GM18870 (cell line): Measurements from ENCODE around the gene LRRC63.
"Not testable (repeated sequence)": the region's sequence is repeated elsewhere in the genome, so short reads cannot be mapped to it uniquely, and the experiment has no call there.

Experiments
- ATAC-seq: cut with Tn5 transposase; IDR thresholded peaks from one replicate; pipeline ENCODE4 v1.9.1; 2021; ENCODE audit warnings: moderate library complexity; ENCODE audit not compliant: unreplicated experiment

Gene LRRC63

DNA sequence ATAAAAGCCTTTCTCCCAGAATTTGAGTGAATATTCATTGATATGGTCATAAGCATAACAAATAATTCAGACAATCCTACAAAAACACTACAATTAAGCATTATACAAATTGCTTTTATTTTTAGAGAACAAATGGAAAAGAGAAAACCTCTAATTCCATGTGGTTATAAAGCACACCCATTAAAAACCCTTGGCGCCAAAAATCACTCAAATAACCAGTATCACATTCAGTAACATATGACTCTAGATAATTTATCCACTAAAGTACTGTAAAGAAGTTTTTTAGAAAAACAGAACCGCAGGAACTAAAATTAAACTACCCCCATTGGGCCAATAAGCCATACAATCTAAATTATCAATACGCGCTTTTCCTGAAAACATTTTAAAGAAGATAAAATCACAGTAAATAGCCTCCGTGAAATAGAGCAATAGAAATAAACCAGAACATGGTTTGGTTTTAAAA, 30.3 kb upstream of the LRRC63 start:
- no peak for ATAC-seq

DNA sequence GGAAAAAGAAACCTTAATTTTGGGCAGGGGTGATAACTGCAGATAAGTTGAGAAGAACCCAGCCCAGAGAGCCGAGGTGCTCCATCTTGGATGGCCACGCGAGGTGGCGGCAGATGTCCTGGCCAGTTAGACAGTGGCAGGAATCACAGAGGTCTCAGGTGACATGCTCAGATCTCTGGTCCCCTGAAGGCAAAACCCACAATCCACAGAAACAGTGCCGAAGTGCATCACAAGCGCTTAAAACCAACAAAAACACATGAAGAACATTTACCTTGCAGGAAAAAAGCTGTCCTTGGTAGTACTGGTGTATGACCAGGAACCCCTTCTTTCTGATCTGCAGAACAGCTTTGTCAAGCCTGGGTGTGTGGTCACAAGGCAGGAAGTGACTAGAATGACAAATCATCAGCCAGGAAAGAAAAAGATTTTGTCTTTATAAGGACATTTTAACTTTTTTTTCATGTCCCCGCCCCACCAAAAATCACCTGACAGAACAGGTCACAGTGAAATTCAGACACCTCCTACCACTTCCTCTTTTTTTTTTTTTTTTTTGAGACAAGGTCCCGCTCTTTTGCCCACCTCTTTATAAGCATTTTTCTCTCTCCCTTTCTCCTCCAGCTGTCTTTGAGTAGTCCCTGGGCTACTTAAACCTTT, 29.8 kb upstream of the LRRC63 start, which contains the start of gene LCP1:
Gene LCP1, minus strand, starts transcription at position 338 of the 651 bp plus-strand sequence. CDS start 22,515 bp downstream, outside the sequence.
- peak; percentile 63 for ATAC-seq

DNA sequence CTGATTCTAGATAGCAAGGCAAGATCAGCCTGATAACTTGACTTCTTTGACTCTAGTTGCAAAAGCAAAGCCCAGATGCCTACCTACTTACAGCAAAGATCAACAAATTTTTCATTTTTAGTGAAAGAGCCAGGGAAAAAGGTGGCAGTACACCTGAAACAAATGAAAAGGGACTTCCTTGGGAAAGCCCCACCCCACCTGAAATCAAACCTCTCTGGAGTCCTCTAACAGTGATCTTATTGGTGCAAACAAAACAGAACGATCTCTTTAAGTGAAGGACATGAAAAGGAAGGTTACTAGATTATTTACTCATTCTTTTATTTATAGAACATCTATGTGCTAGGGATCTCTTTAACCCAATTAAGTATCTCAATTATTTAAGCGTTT, 29.2 kb upstream of the LRRC63 start:
- ATAC-seq: peak; percentile 2

DNA sequence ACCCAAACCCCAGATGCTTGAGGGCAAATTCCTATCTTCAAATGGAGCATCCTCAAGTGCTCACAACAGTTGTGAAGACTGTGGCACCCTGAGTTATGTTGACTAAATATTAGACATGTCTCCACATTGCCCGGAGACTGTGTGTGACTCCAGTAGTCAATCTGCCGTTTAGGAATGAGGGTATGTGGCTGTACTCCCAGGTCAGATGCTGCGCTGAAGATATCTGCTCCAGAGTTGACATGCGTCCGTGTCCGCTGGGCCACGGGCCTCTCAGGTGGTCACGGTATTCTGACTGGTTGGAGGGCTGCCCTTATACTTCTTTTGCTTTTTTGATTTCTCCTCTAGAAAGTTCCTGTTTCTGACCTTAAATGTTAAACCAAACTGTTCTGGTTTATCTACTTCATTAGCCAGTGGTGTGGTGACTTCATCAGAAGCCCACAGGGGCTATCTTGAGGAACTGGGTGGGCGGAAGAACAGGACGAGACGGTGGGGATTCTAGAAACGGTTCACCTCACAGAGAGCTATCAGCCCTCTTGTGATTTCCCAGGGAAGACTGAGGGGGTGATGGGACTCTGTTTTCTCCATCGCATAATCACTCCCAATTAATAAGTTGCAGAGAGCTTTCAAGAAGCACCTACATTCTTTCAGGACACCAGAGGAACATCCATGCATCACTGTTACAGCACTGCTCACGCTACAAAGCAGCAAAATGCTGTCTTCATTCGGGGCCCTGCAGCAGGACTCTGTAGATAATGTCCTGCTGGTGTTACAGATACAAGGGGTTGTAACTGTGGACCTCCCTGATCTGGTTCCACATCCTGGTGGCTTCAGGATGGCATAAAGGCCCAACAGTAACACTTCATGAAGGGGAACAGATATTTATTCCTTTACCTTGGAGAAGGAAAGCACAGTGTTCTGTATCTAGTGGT, 28.4 kb upstream of the LRRC63 start:
- no peak for ATAC-seq

DNA sequence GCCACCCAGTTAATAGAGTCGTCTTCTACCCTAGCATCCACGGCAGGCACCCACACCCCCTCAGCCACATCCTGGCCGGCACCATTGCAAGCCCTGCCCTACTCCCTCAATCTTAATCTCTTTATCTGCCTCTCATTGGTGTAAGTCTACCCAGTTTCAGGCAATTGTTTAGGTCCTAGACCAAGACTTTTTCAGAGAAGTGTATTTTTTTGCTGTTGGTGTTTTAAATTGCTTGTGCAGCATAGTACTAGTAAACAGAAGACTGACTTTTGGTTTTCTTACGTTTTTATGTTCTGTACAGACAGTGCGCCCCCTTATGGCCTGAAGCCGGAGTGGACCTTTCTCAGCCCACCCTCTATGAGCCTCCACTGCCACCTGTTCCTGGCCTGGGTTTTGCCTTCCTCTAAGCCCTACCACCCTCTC, 27.4 kb upstream of the LRRC63 start:
- ATAC-seq: peak; percentile 33

DNA sequence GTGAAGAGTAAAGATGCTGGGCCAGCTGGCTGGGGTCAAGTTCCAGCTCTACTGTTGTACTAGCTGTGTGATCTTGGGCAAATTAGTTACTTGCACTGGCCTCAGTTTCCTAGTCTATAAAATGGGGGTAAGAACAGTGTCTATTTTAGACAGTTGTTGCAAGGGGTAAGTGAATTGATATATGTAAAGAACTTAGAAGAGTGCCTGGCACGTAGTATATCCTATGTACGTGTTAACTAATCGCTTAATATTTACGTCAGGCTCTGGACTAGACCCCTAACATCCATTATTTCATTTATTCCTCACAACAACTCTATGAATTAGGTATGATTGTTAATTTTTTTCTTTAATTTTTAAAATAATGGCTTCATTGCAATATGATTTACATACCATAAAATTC, 26.1 kb upstream of the LRRC63 start:
- no peak for ATAC-seq

DNA sequence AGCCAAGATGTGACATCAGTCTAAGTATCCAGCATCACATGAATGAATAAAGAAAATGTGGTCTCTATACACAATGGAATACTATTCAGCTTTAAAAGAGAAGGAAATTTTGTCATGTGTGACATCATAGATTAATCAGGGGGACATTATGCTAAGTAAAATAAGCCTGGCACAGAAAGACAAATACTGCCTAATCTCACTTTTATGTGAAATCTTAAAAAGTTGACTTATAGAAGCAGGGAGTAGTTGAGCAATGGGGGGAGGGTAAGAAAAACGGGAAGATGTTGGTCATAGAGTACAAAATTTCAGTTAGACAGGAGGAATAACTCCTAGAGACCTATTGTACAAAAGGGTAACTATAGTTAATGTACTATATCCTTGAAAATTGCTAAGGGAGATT, 19.3 kb upstream of the LRRC63 start:
- no peak for ATAC-seq

DNA sequence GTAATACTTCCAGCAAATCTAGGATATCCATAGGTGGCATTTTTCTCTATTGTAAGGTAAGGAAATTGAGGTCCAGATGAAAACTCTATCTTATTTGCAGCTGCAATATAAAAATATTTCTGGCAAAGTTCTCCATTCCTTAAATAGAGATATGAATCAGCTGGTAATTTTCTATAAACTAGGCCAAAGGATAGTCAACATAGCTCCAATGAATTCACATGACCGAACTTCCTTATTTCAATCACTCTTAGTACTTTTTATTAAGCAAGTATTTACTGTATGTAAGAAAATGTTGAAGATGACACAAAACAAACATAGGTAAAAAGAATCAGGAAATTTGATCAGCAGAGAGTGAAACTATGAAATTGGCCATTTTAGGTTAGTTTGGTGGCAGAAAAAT, 16.7 kb upstream of the LRRC63 start:
- no peak for ATAC-seq

DNA sequence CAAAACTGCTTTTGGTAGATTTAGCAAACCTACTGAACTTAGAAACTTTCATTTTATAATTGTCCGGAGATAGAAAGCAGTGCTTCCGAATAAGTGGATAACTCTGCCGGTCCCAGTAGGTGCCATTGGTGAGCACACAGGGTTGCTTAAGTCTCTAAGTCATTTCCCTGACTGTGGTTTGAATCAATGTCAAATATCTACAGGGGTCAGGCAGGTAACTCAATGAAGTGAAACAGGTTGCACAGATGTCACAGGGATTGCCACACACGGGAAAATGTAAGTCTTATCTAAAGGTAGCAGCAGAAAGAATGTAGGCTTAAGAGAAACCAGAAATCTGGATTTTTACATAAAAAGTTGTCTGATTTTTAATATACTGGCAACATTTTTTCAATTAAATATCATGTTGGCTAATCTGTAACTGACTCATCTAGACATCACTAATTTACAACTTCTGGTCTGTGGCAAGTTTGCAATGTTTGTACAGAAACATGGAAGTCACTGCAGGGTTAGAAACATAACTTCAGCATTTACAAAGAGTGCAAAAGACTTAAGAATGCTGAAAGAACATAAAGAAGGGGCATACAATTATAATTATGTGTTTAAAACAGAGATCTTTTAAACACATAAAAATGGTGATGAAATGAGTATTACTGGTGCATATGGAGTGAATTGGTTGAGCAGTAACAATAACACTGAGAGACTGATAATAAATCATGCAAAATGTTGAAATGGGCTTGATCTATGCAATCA, 14.3 kb upstream of the LRRC63 start:
- no peak for ATAC-seq

DNA sequence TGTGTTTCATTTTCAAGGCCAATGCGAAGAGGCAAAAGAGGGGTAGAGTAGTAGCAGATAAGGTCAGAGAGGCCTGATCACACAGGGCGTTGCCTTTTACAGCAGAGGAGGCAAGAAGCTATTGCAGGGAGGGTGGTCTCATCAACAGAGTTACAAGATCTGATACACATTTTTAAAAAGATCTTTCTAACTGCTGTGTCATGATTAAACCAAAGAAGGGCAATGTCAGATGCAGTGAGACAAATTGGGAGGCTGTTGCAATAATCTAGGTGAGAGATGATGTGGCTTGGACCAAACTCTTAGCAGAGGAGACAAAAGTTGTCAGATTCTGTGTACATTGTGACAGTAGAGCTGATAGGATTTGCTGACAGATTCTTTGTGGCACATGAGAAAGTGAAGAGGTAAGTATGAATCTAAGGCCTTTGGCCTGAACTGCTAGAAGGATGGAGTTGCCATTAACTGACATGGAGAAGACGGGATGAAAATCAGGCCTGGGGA, 13.0 kb upstream of the LRRC63 start:
- no peak for ATAC-seq

DNA sequence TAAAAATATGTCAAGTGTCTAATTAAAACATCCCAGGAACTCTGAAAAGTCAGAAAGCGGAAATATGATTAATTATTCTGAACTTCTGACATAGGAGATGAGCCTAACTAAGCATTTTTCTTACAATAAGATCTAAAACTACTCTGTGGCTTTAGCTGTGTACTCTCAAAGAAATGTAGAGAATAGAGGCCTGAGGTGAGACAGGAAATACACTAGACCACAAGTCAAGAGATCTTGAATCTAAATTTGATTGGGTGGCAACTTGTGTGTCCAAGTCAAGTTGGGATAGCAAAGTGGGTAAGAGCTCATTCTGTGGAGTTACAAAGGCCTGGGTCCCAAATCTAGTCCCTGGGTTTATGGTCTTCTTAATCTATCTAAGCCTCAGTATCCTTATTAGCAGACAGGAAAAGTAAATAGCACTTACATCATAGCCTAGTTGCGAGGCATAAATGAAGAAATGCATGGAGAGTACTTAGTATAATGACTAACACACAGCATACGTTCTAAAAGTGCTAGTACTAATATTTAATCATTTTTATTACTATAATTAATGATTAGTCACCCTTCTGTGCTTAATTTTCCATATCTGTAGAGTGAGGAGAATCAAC, 9.4 kb upstream of the LRRC63 start:
- no peak for ATAC-seq

DNA sequence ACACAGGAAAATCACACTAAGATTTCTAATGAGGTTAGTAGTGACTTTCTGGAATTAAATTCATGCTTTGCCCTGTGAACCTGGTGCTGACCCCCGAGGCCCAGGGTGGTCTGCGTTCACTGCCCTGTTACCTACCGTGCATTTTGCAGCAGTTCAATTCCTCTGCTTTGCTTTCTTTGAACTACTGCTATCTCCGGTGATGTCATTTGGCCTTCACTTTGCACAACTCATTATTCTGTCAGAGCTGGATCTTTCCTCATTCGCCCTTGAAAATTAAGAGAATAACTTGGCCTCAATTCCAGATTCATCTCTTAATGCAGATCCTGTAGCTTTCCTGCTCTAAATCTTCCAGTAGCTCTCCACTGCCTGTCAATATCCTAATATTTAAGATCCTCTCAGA, 8.8 kb upstream of the LRRC63 start:
- ATAC-seq: no peak

DNA sequence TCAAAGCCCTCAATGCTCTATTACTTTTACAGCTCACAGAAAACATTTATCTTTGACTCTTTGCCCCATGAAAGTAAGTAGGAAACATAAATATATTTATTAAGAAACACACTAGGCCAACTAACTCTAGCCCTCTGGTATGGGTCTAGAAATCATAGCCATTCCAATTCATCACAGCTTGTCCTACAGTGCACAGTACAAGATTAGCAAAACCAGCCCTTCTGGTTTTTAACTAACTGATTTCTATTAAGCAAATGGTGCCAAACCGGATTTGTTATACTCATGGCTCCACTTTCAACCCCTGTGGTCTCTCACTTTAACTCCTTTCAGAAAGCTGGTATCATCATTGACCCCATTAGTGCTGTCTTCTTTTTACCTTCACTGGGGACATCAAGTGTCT, 5.6 kb upstream of the LRRC63 start:
- ATAC-seq: no peak

DNA sequence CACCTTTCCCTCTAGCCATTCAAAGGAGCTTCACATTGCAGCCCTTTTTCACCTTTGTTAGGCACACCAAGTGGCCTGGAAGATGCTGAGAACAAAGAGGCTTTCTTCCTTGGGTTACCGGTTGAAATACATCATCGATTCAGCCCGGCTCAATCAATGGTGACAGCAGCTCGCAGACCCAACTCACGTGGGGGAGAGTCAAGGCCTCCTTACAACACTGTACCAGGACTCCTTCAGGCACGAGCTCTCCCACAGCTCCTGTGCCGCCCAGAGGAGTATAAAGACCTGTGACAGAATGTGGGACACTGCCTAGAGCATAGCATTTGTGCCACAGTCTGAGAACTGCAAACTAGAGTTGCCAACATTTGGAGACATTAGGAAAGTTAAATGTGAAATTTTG, 3.9 kb upstream of the LRRC63 start:
- no peak for ATAC-seq

DNA sequence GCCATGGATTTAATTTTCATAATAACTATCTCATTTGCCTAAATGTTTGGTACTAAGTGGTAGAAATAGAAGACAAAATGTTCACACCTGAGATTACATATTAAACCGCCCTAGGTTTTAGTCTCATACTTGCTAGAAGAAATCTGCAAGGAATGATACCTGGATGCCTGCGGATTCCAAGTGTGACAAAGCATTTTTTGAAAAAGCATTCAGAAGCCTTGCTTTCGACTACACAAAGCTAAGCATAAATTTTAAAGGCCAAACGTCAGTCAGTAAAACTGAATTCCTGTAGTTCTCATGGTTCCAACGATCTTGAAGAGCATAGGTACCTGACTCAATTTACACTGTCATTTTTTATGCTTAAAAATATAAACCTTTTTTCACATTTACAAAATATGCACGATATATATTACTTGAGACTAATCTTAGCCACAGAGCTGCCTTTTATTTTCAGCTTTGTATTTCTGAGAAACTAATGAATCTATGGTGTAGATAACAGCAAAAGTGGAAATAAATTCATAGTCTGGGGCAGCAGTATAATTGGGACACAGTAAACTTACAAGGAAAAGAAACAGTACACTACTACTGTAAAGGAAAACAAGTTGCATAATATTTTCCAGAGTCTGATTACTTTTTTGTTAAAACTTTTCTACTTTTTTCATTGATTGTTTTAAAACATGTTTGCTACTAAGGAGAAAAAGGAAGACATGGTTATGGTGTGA, 1.2 kb upstream of the LRRC63 start:
- no peak for ATAC-seq

DNA sequence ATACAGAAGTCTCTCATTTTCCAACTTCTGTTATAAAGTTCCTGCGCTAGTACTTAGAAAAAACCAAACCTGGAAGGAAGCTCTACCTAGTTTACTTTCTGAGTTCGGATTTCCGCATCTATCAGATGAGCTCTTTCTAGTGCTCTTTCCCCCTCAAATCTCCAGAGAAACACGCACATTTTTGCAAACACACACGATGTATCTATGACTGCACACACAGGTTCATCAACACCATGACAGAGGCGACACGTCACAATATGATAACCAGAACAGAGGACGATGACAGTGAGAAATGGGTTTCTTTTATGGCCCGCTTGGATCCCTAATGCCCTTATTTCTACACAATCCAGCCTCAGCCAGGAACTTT, 629 bp upstream of the LRRC63 start:
- ATAC-seq: peak; percentile 25

DNA sequence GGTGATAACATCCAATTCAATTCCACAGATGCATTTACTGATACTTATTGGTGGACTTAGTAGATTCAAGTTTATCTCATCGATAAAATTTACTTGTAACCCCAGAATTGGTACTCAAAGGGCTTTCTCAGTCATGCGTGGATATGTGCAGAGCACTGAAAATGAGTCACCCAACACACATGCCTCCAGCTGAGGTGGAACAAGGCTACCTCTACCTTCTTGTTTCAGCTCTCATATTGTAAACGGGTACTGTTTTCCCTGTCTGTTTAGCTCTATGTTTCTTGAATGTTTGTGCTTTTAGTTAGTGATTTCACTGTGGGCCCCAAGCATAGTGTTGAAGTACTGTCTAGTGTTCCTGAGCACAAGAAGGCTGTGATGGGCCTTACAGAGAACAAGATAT, 1.5 kb downstream of the LRRC63 start:
- no peak for ATAC-seq

DNA sequence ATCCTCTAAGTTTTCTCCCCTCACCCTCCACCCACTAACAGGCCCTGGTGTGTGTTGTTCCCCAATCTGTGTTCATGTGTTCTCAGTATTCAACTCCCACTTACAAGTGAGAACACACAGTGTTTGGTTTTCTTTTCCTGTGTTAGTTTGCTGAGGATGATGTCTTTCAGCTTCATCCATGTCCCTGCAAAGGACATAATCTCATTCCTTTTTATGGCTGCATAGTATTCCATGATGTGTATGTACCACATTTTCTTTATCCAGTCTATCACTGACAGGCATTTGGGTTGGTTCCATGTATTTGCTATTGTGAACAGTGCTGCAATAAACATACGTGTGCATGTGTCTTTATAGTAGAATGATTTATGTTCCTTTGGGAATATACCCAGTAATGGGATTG, 3.0 kb downstream of the LRRC63 start:
- ATAC-seq: not testable (repeated sequence)

DNA sequence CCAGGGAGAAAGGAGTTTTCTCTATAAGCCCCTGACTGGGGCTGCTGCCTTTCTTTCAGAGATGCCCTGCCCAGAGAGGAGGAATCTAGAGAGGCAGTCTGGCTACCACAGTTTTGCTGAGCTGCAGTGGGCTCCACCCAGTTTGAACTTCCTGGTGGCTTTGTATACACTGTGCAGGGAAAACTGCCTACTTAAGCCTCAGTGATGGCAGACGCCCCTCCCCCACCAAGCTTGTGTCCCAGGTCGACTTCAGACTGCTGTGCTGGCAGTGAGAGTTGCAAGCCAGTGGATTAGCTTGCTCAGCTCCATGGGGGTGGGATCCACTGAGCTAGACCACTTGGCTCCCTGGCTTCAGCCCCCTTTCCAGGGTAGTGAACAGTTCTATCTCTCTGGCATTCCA, 8.5 kb downstream of the LRRC63 start:
- ATAC-seq: not testable (repeated sequence)

DNA sequence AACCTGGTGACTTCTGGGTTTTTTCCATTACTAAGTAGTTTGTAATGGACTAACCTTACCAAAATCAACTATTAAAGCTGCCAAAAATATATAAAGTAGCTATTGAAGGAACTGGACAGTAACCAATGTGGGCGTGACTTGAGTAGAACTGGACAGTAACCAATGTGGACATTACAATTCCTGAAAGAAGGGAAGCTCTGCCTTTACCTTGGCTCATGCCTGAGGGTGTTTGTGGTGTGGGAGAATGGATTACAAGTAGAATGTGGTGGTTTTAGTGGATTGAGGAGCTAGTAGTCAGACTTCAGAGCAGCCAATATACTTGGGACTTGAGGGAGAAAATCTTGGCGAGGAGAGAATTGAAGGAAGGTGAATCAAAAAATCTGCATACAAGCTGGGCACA, 17.5 kb downstream of the LRRC63 start:
- no peak for ATAC-seq
